OCI-LY7 (cell line): ENCODE results near the gene CREB5.

ENCODE experiments used
- CTCF ChIP-seq: fragments of 200-600 bp; sonication (generic); conservative IDR thresholded peaks from 2 replicates; pipeline ENCODE4 v1.5.1; 2014; ENCODE audit warnings: mild to moderate bottlenecking, antibody characterized with exemption, low read length, moderate library complexity, mixed read lengths
- EZH2phosphoT487 ChIP-seq: fragments of 200-600 bp; sonication (generic); IDR thresholded peaks from 2 replicates; pipeline ENCODE4 v1.6.1; 2018; ENCODE audit warnings: low read depth, borderline replicate concordance, mild to moderate bottlenecking, mixed run types, antibody characterized with exemption, low read length, moderate library complexity, mixed read lengths

- TF ChIP-seq CTCF (no peak), EZH2phosphoT487 (no peak)
Measured at GRCh38 chr7:28832669-28833068, 420.4 kb downstream of the CREB5 start.
